KMS-11 (cell line): Measurements from ENCODE around the gene LDLRAD2.

Experiments
- H2AFZ ChIP-seq: fragments of 200-600 bp; sonication (generic); 2 replicates; pipeline ENCODE4 v1.6.1; 2016; ENCODE audit warnings: antibody characterized with exemption, mixed run types, low read depth
- H3K27ac ChIP-seq: fragments of 200-600 bp; sonication (generic); 2 replicates; pipeline ENCODE4 v1.6.1; 2016; ENCODE audit warnings: mild to moderate bottlenecking, mixed run types
- H3K27me3 ChIP-seq: fragments of 200-600 bp; sonication (generic); 2 replicates; pipeline ENCODE4 v1.6.1; 2017; ENCODE audit warnings: mild to moderate bottlenecking, low read depth, mixed run types, moderate library complexity; ENCODE audit not compliant: insufficient read depth
- H3K36me3 ChIP-seq: fragments of 200-600 bp; sonication (generic); 2 replicates; pipeline ENCODE4 v1.6.1; 2017; ENCODE audit warnings: mild to moderate bottlenecking, mixed run types; ENCODE audit not compliant: insufficient read depth
- H3K4me1 ChIP-seq: fragments of 200-600 bp; sonication (generic); 2 replicates; pipeline ENCODE4 v1.6.1; 2016; ENCODE audit warnings: mild to moderate bottlenecking, low read depth, mixed run types; ENCODE audit not compliant: poor library complexity, severe bottlenecking
- H3K4me2 ChIP-seq: fragments of 200-600 bp; sonication (generic); 2 replicates; pipeline ENCODE4 v1.7.0; 2016; ENCODE audit warnings: mild to moderate bottlenecking, mixed run types
- H3K4me3 ChIP-seq: fragments of 200-600 bp; sonication (generic); IDR thresholded peaks from 2 replicates; pipeline ENCODE4 v1.6.1; 2017; ENCODE audit warnings: low read depth, low read length, mixed read lengths; ENCODE audit not compliant: insufficient read depth
- H3K79me2 ChIP-seq: fragments of 200-600 bp; sonication (generic); 2 replicates; pipeline ENCODE4 v1.6.1; 2016; ENCODE audit warnings: low read depth, mixed run types; ENCODE audit not compliant: insufficient read depth
- H3K9ac ChIP-seq: fragments of 200-600 bp; sonication (generic); 2 replicates; pipeline ENCODE4 v1.6.1; 2016; ENCODE audit warnings: mild to moderate bottlenecking, mixed run types
- H4K20me1 ChIP-seq: fragments of 200-600 bp; sonication (generic); 2 replicates; pipeline ENCODE4 v1.6.1; 2016; ENCODE audit warnings: mild to moderate bottlenecking, mixed run types; ENCODE audit not compliant: insufficient read depth
- CTCF ChIP-seq: fragments of 200-600 bp; sonication (generic); conservative IDR thresholded peaks from 2 replicates; pipeline ENCODE4 v1.6.1; 2017; ENCODE audit warnings: low read depth, mild to moderate bottlenecking, antibody characterized with exemption, low read length, moderate library complexity, mixed read lengths

The LDLRAD2 gene

GRCh38 chr1:21855257-21856096 lies 43.4 kb downstream of the LDLRAD2 start:
- Histone ChIP-seq H3K4me2 (no peak overlapping the region), H3K27me3 (no peaks in the 10 kb centered on the region), H3K9ac (no peak overlapping the region), H3K79me2 (no peaks in the 10 kb centered on the region), H3K4me1 (no peaks in the 10 kb centered on the region), H3K27ac (no peak overlapping the region), H4K20me1 (no peaks in the 10 kb centered on the region), H3K4me3 (no peak overlapping the region), H3K36me3 (no peaks in the 10 kb centered on the region), H2AFZ (no peak overlapping the region)
- no peak for TF ChIP-seq CTCF

- H3K27ac ChIP-seq = no peak overlapping the region
- H3K9ac ChIP-seq = no peak overlapping the region
- H3K4me3 ChIP-seq = no peak overlapping the region
- no peak overlapping the region for H3K4me2 ChIP-seq
- H2AFZ ChIP-seq = no peak overlapping the region
- no peaks in the 10 kb centered on the region for H3K79me2 ChIP-seq
- no peaks in the 10 kb centered on the region for H3K4me1 ChIP-seq
- H3K36me3 ChIP-seq = no peaks in the 10 kb centered on the region
- no peaks in the 10 kb centered on the region for H3K27me3 ChIP-seq
- no peak for TF ChIP-seq CTCF
- no peaks in the 10 kb centered on the region for H4K20me1 ChIP-seq
Measured at GRCh38 chr1:21857142-21857839, 45.2 kb downstream of the LDLRAD2 start.

- no peak for TF ChIP-seq CTCF
- Histone ChIP-seq H3K4me3 (no peak overlapping the region), H3K4me2 (no peak overlapping the region), H2AFZ (no peak overlapping the region), H3K27me3 (no peaks in the 10 kb centered on the region), H3K9ac (no peak overlapping the region), H3K36me3 (no peaks in the 10 kb centered on the region), H3K27ac (no peak overlapping the region), H3K79me2 (no peaks in the 10 kb centered on the region), H3K4me1 (no peaks in the 10 kb centered on the region), H4K20me1 (no peaks in the 10 kb centered on the region)
Measured at GRCh38 chr1:21857840-21858670, 46.0 kb downstream of the LDLRAD2 start.

GRCh38 chr1:21859669-21860179 lies 47.7 kb downstream of the LDLRAD2 start:
- Histone ChIP-seq H2AFZ (no peak overlapping the region), H3K4me3 (no peak overlapping the region), H4K20me1 (no peaks in the 10 kb centered on the region), H3K27me3 (no peaks in the 10 kb centered on the region), H3K36me3 (no peaks in the 10 kb centered on the region), H3K27ac (no peak overlapping the region), H3K4me1 (no peaks in the 10 kb centered on the region), H3K79me2 (no peaks in the 10 kb centered on the region), H3K9ac (no peak overlapping the region), H3K4me2 (no peak overlapping the region)
- no peak for TF ChIP-seq CTCF
